Keratinocyte (primary cell): ENCODE data around the gene RPN1.

ENCODE experiments used
- EZH2 ChIP-seq: IDR thresholded peaks from one replicate; pipeline ENCODE4 v1.6.1; 2012; ENCODE audit warnings: inconsistent platforms, mild to moderate bottlenecking, low read length, moderate library complexity
- TF ChIP-seq, protein P1 (sequence below), 3 experiments: IDR thresholded peaks in 1 of 3; conservative IDR thresholded peaks in 1 of 3; optimal IDR thresholded peaks in 1 of 3; 2 replicates in 2 of 3; 3 replicates in 1 of 3; pipeline versions ENCODE3 to v1.5.1; 2011; ENCODE audit warnings: low read length in 3 of 3, mild to moderate bottlenecking in 3 of 3, moderate library complexity in 2 of 3, control low read depth in 1 of 3, inconsistent platforms in 1 of 3; ENCODE audit not compliant: insufficient read depth in 2 of 3; ENCODE audit errors: extremely low read depth in 1 of 3

DNA sequence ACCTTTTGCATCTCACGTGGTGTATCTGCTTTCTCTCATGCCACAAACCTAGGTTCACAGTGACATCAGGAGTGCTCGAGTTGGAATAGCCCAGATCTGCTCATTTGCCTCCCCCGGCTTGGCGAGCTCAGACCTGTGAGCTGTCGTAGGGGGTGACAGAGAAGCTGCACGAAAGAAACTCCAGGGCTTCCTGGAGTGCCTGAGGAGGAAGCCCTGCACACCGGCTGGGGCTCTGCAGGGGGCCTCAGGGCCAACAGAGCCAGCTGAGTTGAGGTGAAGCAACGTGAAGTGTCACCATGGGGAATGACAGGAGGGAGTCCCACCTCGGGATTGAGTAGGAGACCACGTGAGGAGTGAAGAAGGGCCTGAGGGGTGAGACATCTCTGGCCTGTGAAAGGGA is 62.5 kb downstream of the RPN1 start:
- TF ChIP-seq, protein P1, sequence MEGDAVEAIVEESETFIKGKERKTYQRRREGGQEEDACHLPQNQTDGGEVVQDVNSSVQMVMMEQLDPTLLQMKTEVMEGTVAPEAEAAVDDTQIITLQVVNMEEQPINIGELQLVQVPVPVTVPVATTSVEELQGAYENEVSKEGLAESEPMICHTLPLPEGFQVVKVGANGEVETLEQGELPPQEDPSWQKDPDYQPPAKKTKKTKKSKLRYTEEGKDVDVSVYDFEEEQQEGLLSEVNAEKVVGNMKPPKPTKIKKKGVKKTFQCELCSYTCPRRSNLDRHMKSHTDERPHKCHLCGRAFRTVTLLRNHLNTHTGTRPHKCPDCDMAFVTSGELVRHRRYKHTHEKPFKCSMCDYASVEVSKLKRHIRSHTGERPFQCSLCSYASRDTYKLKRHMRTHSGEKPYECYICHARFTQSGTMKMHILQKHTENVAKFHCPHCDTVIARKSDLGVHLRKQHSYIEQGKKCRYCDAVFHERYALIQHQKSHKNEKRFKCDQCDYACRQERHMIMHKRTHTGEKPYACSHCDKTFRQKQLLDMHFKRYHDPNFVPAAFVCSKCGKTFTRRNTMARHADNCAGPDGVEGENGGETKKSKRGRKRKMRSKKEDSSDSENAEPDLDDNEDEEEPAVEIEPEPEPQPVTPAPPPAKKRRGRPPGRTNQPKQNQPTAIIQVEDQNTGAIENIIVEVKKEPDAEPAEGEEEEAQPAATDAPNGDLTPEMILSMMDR (optimal IDR thresholded peaks at IDR 0.05 in 1 of 3, IDR thresholded peaks at IDR 0.05 in 1 of 3, conservative IDR thresholded peaks at IDR 0.05 in 1 of 3; ENCODE audit: extremely low read depth in 1 of 3, insufficient read depth in 2 of 3, low read length in 3 of 3) = no peak
- TF ChIP-seq EZH2 = no peak
